HepG2 (cell line): ENCODE data around the gene UBC. TPM values are rescaled to one million over a fixed set of nuclear protein-coding genes. Genes with fewer than 3 reads are reported as not detected.

Source experiments
- CEBPB ChIP-seq: IDR thresholded peaks from 2 replicates; pipeline ENCODE4 v1.6.1; 2011; ENCODE audit warnings: low read depth, low read length, improper control_type of control experiment, borderline replicate concordance
- EP300 ChIP-seq, 3 experiments: sonication (generic) in 1 of 3; formaldehyde crosslinking in 1 of 3; IDR thresholded peaks; 2 replicates each; pipeline versions ENCODE4 v1.5.1 to v1.6.1; 2011 to 2020; ENCODE audit warnings: low read depth in 2 of 3, low read length in 2 of 3, borderline replicate concordance in 1 of 3, improper control_type of control experiment in 1 of 3, mild to moderate bottlenecking in 1 of 3, missing genetic modification reagents in 1 of 3, moderate library complexity in 1 of 3
- HOXA9 ChIP-seq: sonication (generic); formaldehyde crosslinking; IDR thresholded peaks from 2 replicates; pipeline ENCODE4 v1.8.1; 2022; ENCODE audit warnings: missing genetic modification reagents, mild to moderate bottlenecking, moderate library complexity, borderline replicate concordance
- MAFF ChIP-seq: IDR thresholded peaks from 2 replicates; pipeline ENCODE4 v1.6.1; 2011; ENCODE audit warnings: low read depth, low read length, improper control_type of control experiment
- MIER3 ChIP-seq: IDR thresholded peaks from 2 replicates; pipeline ENCODE4 v1.6.1; 2016; ENCODE audit warnings: missing compliant biosample characterization, borderline replicate concordance
- TOE1 ChIP-seq: sonication (generic); formaldehyde crosslinking; IDR thresholded peaks from 2 replicates; pipeline ENCODE4 v1.4.0; 2020; ENCODE audit warnings: mild to moderate bottlenecking, missing genetic modification reagents
- ZNF563 ChIP-seq: sonication (generic); formaldehyde crosslinking; IDR thresholded peaks from 2 replicates; pipeline ENCODE4 v1.8.0; 2022; ENCODE audit warnings: mild to moderate bottlenecking, moderate library complexity, missing genetic modification reagents
- polyA plus RNA-seq, 8 experiments: library from polyadenylated mRNA; depleted of rRNA in 3 of 8; stranded (reverse) in 7 of 8; unstranded in 1 of 8; fragments of >200 nt; fragmentation: Illumina TruSeq in 4 of 8; extraction: Trizol in 4 of 8; gene quantifications; 2 replicates each; pipeline versions ENCODE4 v1.2.1 to v1.2.3, GENCODE V29; 2011 to 2016; ENCODE audit warnings: low read depth in 4 of 8, missing spikeins in 1 of 8, mixed read lengths in 1 of 8; ENCODE audit not compliant: insufficient read depth in 1 of 8
- total RNA-seq, 5 experiments: library from RNA; depleted of rRNA; stranded (reverse); fragments of >200 nt; fragmentation: Illumina TruSeq; extraction: Trizol; gene quantifications; 2 replicates each; pipeline ENCODE4 v1.2.3, GENCODE V29; 2016; ENCODE audit warnings: low read depth in 1 of 5
- TF ChIP-seq, protein P1 (sequence below): sonication (generic); formaldehyde crosslinking; IDR thresholded peaks from 2 replicates; pipeline ENCODE4 v1.5.1; 2020; ENCODE audit warnings: mild to moderate bottlenecking, missing genetic modification reagents, borderline replicate concordance
- TF ChIP-seq, protein P2 (sequence below), 2 experiments: sonication (generic) in 1 of 2; formaldehyde crosslinking in 1 of 2; IDR thresholded peaks; 2 replicates each; pipeline versions ENCODE4 v1.4.0 to v1.6.1; 2018 to 2020; ENCODE audit warnings: missing genetic modification reagents in 2 of 2, borderline replicate concordance in 1 of 2, low read depth in 1 of 2, mild to moderate bottlenecking in 1 of 2, missing biosample characterization in 1 of 2
- TF ChIP-seq, protein P3 (sequence below), 2 experiments: IDR thresholded peaks; 2 replicates each; pipeline ENCODE4 v1.6.1; 2011 to 2012; ENCODE audit warnings: low read length in 2 of 2, borderline replicate concordance in 1 of 2, low read depth in 1 of 2, mild to moderate bottlenecking in 1 of 2, moderate library complexity in 1 of 2
- TF ChIP-seq, protein P4 (sequence below): sonication (generic); formaldehyde crosslinking; IDR thresholded peaks from 2 replicates; pipeline ENCODE4 v1.8.0; 2022; ENCODE audit warnings: missing genetic modification reagents, mild to moderate bottlenecking, moderate library complexity, borderline replicate concordance
- TF ChIP-seq, protein P5 (sequence below): IDR thresholded peaks from 2 replicates; pipeline ENCODE4 v1.6.1; 2016; ENCODE audit warnings: low read depth, control low read depth

Gene UBC
- total and polyA plus RNA-seq, 2 of the 13 experiments (the other 11 are each of a cell fraction or from before 2014, with no cell fraction given) = 805 to 1,432 TPM

DNA sequence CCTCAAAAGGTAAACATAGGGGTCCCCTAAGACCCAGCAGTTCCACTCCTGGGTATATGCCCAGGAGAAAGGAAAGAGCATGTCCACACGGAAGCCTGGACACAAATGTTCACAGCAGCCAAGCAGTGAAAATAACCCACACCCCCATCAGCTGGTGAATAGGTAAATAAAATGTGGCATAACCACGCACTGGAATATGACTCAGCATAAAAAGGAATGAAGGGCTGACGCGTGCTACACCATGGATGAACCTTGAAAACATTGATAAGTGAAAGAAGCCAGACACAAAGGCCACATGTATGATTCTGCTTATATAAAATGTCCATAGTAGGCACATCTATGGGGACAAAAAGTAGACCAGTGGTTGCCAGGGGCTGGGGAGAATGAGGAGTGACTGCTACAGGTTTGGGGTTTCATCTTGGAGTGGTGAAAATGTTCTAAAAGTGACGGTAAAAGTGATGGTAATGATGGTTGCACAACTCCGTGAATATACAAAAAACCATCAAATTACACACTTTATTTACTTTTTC lies 47.0 kb downstream of the UBC start (continued):
- TF ChIP-seq, protein P1, sequence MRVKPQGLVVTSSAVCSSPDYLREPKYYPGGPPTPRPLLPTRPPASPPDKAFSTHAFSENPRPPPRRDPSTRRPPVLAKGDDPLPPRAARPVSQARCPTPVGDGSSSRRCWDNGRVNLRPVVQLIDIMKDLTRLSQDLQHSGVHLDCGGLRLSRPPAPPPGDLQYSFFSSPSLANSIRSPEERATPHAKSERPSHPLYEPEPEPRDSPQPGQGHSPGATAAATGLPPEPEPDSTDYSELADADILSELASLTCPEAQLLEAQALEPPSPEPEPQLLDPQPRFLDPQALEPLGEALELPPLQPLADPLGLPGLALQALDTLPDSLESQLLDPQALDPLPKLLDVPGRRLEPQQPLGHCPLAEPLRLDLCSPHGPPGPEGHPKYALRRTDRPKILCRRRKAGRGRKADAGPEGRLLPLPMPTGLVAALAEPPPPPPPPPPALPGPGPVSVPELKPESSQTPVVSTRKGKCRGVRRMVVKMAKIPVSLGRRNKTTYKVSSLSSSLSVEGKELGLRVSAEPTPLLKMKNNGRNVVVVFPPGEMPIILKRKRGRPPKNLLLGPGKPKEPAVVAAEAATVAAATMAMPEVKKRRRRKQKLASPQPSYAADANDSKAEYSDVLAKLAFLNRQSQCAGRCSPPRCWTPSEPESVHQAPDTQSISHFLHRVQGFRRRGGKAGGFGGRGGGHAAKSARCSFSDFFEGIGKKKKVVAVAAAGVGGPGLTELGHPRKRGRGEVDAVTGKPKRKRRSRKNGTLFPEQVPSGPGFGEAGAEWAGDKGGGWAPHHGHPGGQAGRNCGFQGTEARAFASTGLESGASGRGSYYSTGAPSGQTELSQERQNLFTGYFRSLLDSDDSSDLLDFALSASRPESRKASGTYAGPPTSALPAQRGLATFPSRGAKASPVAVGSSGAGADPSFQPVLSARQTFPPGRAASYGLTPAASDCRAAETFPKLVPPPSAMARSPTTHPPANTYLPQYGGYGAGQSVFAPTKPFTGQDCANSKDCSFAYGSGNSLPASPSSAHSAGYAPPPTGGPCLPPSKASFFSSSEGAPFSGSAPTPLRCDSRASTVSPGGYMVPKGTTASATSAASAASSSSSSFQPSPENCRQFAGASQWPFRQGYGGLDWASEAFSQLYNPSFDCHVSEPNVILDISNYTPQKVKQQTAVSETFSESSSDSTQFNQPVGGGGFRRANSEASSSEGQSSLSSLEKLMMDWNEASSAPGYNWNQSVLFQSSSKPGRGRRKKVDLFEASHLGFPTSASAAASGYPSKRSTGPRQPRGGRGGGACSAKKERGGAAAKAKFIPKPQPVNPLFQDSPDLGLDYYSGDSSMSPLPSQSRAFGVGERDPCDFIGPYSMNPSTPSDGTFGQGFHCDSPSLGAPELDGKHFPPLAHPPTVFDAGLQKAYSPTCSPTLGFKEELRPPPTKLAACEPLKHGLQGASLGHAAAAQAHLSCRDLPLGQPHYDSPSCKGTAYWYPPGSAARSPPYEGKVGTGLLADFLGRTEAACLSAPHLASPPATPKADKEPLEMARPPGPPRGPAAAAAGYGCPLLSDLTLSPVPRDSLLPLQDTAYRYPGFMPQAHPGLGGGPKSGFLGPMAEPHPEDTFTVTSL (CRISPR knock-in tag) = no peak
- TF ChIP-seq TOE1 (CRISPR knock-in tag) (no peak), MIER3 (no peak), HOXA9 (CRISPR knock-in tag) (no peak), EP300 (IDR thresholded peaks at IDR 0.05; ENCODE audit: low read depth in 2 of 2, low read length in 2 of 2) (peak in 1 of 2 experiments; percentile 30; a peak in 1 of 4 replicates), EP300 (CRISPR knock-in tag; IDR thresholded peaks at IDR 0.05; ENCODE audit: borderline replicate concordance) (no peak), MAFF (peak; percentile 97), CEBPB (peak; percentile 15; the same call in 1 of the 2 replicates), ZNF563 (CRISPR knock-in tag) (no peak)
- TF ChIP-seq, protein P2, sequence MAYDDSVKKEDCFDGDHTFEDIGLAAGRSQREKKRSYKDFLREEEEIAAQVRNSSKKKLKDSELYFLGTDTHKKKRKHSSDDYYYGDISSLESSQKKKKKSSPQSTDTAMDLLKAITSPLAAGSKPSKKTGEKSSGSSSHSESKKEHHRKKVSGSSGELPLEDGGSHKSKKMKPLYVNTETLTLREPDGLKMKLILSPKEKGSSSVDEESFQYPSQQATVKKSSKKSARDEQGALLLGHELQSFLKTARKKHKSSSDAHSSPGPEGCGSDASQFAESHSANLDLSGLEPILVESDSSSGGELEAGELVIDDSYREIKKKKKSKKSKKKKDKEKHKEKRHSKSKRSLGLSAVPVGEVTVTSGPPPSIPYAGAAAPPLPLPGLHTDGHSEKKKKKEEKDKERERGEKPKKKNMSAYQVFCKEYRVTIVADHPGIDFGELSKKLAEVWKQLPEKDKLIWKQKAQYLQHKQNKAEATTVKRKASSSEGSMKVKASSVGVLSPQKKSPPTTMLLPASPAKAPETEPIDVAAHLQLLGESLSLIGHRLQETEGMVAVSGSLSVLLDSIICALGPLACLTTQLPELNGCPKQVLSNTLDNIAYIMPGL (CRISPR knock-in tag; IDR thresholded peaks at IDR 0.05; ENCODE audit: borderline replicate concordance in 1 of 2, low read depth in 1 of 2) = no peak
- TF ChIP-seq, protein P3, sequence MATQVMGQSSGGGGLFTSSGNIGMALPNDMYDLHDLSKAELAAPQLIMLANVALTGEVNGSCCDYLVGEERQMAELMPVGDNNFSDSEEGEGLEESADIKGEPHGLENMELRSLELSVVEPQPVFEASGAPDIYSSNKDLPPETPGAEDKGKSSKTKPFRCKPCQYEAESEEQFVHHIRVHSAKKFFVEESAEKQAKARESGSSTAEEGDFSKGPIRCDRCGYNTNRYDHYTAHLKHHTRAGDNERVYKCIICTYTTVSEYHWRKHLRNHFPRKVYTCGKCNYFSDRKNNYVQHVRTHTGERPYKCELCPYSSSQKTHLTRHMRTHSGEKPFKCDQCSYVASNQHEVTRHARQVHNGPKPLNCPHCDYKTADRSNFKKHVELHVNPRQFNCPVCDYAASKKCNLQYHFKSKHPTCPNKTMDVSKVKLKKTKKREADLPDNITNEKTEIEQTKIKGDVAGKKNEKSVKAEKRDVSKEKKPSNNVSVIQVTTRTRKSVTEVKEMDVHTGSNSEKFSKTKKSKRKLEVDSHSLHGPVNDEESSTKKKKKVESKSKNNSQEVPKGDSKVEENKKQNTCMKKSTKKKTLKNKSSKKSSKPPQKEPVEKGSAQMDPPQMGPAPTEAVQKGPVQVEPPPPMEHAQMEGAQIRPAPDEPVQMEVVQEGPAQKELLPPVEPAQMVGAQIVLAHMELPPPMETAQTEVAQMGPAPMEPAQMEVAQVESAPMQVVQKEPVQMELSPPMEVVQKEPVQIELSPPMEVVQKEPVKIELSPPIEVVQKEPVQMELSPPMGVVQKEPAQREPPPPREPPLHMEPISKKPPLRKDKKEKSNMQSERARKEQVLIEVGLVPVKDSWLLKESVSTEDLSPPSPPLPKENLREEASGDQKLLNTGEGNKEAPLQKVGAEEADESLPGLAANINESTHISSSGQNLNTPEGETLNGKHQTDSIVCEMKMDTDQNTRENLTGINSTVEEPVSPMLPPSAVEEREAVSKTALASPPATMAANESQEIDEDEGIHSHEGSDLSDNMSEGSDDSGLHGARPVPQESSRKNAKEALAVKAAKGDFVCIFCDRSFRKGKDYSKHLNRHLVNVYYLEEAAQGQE (IDR thresholded peaks at IDR 0.05; ENCODE audit: borderline replicate concordance in 1 of 2, low read depth in 1 of 2, low read length in 2 of 2) = no peak
- TF ChIP-seq, protein P4, sequence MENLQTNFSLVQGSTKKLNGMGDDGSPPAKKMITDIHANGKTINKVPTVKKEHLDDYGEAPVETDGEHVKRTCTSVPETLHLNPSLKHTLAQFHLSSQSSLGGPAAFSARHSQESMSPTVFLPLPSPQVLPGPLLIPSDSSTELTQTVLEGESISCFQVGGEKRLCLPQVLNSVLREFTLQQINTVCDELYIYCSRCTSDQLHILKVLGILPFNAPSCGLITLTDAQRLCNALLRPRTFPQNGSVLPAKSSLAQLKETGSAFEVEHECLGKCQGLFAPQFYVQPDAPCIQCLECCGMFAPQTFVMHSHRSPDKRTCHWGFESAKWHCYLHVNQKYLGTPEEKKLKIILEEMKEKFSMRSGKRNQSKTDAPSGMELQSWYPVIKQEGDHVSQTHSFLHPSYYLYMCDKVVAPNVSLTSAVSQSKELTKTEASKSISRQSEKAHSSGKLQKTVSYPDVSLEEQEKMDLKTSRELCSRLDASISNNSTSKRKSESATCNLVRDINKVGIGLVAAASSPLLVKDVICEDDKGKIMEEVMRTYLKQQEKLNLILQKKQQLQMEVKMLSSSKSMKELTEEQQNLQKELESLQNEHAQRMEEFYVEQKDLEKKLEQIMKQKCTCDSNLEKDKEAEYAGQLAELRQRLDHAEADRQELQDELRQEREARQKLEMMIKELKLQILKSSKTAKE (CRISPR knock-in tag) = no peak
- TF ChIP-seq, protein P5, sequence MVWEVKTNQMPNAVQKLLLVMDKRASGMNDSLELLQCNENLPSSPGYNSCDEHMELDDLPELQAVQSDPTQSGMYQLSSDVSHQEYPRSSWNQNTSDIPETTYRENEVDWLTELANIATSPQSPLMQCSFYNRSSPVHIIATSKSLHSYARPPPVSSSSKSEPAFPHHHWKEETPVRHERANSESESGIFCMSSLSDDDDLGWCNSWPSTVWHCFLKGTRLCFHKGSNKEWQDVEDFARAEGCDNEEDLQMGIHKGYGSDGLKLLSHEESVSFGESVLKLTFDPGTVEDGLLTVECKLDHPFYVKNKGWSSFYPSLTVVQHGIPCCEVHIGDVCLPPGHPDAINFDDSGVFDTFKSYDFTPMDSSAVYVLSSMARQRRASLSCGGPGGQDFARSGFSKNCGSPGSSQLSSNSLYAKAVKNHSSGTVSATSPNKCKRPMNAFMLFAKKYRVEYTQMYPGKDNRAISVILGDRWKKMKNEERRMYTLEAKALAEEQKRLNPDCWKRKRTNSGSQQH = 0 out of 2 replicates have a peak, but pooled peaks have one; percentile 49
